Right lobe of liver (tissue), 6 donors: ENCODE results near the gene PADI3. TPM values are rescaled to one million over a fixed set of nuclear protein-coding genes. Genes with fewer than 3 reads are reported as not detected.

Experiments
- ATAC-seq, 4 donors: fragments of 200-7000 bp; cut with Tn5 transposase; one replicate each; pipeline ENCODE4 v1.9.1; 2020; ENCODE audit warnings: mild to moderate bottlenecking in 4 of 4, moderate library complexity in 4 of 4
- DNase-seq, 3 donors: peaks; one replicate each; pipeline ENCODE4 v3.0.0-alpha.2; 2020
- H3K27ac ChIP-seq, 3 donors: fragments of 200-600 bp; one replicate each; pipeline ENCODE4 v1.8.0; 2022
- H3K27me3 ChIP-seq, 2 donors: fragments of 200-600 bp; one replicate each; pipeline ENCODE4 v1.8.0; 2022
- H3K36me3 ChIP-seq, 4 donors: fragments of 200-600 bp; sonication (generic) in 1 of 4; one replicate each; pipeline versions ENCODE4 v1.5.1 to v1.8.0; 2017 to 2022; ENCODE audit warnings: control low read depth in 1 of 4
- H3K4me1 ChIP-seq, 4 donors: fragments of 200-600 bp; sonication (generic) in 1 of 4; one replicate each; pipeline versions ENCODE4 v1.5.1 to v1.8.0; 2017 to 2022; ENCODE audit warnings: control low read depth in 1 of 4
- H3K4me3 ChIP-seq, 3 donors: fragments of 200-600 bp; one replicate each; pipeline ENCODE4 v1.8.0; 2022
- H3K9me3 ChIP-seq, 4 donors: fragments of 200-600 bp; sonication (generic) in 1 of 4; one replicate each; pipeline versions ENCODE4 v1.5.1 to v1.8.0; 2017 to 2022; ENCODE audit warnings: control low read depth in 1 of 4
- CTCF ChIP-seq, 4 donors: fragments of 200-600 bp in 3 of 4; fragments of 450-650 bp in 1 of 4; IDR thresholded peaks; one replicate each; pipeline versions ENCODE4 v1.5.1 to v1.8.0; 2016 to 2022; ENCODE audit warnings: antibody characterized with exemption in 4 of 4, mild to moderate bottlenecking in 2 of 4
- POLR2A ChIP-seq: fragments of 450-650 bp; IDR thresholded peaks from one replicate; pipeline ENCODE4 v1.6.1; 2017; ENCODE audit warnings: antibody characterized with exemption, mild to moderate bottlenecking
- WGBS: methylation state at CpG from one replicate; pipeline ENCODE4 v1.1.6; 2018; ENCODE audit warnings: low coverage, low lambda C conversion rate; ENCODE audit not compliant: insufficient coverage; ENCODE audit errors: missing lambda C conversion rate; 5-methylcytosine and 5-hydroxymethylcytosine counted together
- intact Hi-C, 2 donors: fragments of 100-400 bp; cut with DNase I; formaldehyde crosslinking; loops; one replicate each; pipeline versions ENCODE4 v1.11.2 to v1.14.1; 2022
- total RNA-seq, 6 experiments: library from RNA; depleted of rRNA in 2 of 6; stranded (reverse); fragments of >200 nt in 2 of 6; fragmentation: NEBNext Ultra II Directional in 3 of 6; extraction: Animal tissue kit (Norgen Biotek cat#: 25700) in 3 of 6; gene quantifications; one replicate each; pipeline versions ENCODE4 v1.1.0 to v1.2.4, GENCODE V29; 2016 to 2023
- donor health status: DM: no; HTN: yes; CAD: no.
- donor health status: DM: no; HTN: no; CAD: no.
- donor health status: DM: no; HTN: no; CAD: no.
- donor health status: DM: no; HTN: yes; CAD: no.
- donor health status: DM: no; HTN: yes; CAD: no.

The PADI3 gene
- total RNA-seq, 6 experiments from 2014 or later: not detected

DNA sequence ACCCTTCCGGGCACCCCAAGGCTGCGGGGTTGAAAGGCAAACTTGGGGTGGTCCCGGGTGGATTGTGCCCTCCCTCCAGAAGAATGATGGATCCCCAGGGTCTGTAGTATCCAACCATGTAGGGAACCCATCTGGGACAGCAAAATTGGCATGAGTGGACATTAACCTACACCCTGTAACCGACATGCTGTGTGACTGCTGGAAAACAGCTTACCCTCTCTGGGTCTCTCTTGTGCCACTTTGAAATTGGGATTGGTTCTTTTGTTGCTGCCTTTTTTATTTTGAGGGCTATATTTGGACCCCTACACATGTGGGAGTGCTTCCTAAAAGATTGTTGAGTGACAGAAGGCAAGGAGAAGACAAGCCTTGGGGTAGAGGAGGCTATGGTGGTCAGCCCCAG lies 24.5 kb upstream of the PADI3 start:
- DNase-seq (no peak), ATAC-seq (no peak)
- H3K36me3 ChIP-seq: no peaks in the 10 kb centered on the region
- H3K4me3 ChIP-seq: no peak overlapping the region
- H3K27ac ChIP-seq: no peak overlapping the region
- intact Hi-C loops: no loop called here
- no peaks in the 10 kb centered on the region for H3K4me1 ChIP-seq
- H3K27me3 ChIP-seq: no peaks in the 10 kb centered on the region
- TF ChIP-seq CTCF (IDR thresholded peaks at IDR 0.05) (no peak), POLR2A (no peak)
- H3K9me3 ChIP-seq: no peaks in the 10 kb centered on the region
- WGBS: 56% methylated on average over 1 of the region's 4 CpGs

DNA sequence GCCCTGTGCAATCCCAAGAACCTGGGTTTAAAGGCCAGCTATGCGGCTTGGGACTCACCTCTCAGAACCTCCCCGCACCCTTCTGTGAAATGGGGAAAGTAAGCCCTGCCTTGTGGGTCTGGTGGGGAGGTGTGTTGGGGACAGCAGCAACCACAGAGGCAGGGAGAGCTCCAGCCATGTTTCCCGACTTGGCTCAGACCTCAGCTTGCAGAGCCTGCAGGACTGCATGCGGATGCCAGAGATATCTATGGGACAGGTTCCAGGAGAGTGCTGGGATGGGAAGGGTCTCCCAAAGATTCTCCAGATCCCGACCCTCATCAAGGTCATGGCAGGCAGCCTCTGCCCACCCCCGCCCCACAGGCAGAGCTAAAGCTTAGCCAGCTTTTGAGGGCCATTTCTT lies 23.8 kb upstream of the PADI3 start:
- WGBS: 62% methylated on average over 3 of the region's 6 CpGs
- Histone ChIP-seq H3K27ac (no peak overlapping the region), H3K4me3 (no peak overlapping the region), H3K9me3 (no peaks in the 10 kb centered on the region), H3K36me3 (no peaks in the 10 kb centered on the region), H3K4me1 (no peaks in the 10 kb centered on the region), H3K27me3 (no peaks in the 10 kb centered on the region)
- ATAC-seq (no peak), DNase-seq (no peak)
- TF ChIP-seq POLR2A (no peak), CTCF (IDR thresholded peaks at IDR 0.05) (no peak)
- intact Hi-C loops: loop anchor here in 1 of 2 donors (5.0 kb wide), 1 partner anchor 98 kb away; no protein-coding TSS in a partner anchor

- WGBS: 70% methylated on average over 6 of the region's 7 CpGs
- Histone ChIP-seq H3K4me1 (no peaks in the 10 kb centered on the region), H3K9me3 (no peaks in the 10 kb centered on the region), H3K27me3 (no peaks in the 10 kb centered on the region), H3K27ac (no peak overlapping the region), H3K36me3 (no peaks in the 10 kb centered on the region), H3K4me3 (no peak overlapping the region)
- intact Hi-C loops: loop anchor here in 1 of 2 donors (5.0 kb wide), 1 partner anchor 100 kb away; no protein-coding TSS in a partner anchor
- ATAC-seq: no peak
- DNase-seq: no peak
- TF ChIP-seq POLR2A: no peak
- TF ChIP-seq CTCF (IDR thresholded peaks at IDR 0.05): no peak
Observed at GRCh38 chr1:17227358-17227915, 21.5 kb upstream of the PADI3 start.

DNA sequence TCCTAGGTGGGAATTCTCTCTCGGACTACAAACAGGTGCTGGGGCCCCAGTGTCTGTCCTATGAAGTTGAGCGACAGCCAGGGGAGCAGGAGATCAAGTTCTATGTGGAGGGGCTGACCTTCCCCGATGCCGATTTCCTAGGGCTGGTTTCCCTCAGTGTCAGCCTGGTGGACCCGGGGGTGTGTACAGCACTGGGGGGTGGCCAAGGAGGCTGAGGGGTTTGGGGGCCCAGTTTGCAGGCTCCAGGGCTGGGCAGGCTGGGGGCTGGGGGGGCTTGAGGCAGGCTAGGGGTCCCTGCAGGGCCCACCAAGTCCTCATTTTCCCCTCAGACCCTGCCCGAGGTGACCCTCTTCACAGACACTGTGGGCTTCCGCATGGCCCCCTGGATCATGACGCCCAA lies 20.3 kb upstream of the PADI3 start:
- WGBS: 78% methylated on average over 3 of the region's 8 CpGs
- no peak for ATAC-seq
- no peaks in the 10 kb centered on the region for H3K27me3 ChIP-seq
- H3K36me3 ChIP-seq: no peaks in the 10 kb centered on the region
- H3K9me3 ChIP-seq: no peaks in the 10 kb centered on the region
- no peak overlapping the region for H3K27ac ChIP-seq
- intact Hi-C loops: loop anchor here in 1 of 2 donors (5.0 kb wide), 1 partner anchor 101 kb away; no protein-coding TSS in a partner anchor
- DNase-seq: no peak
- TF ChIP-seq CTCF (IDR thresholded peaks at IDR 0.05) (no peak), POLR2A (no peak)
- no peak overlapping the region for H3K4me3 ChIP-seq
- H3K4me1 ChIP-seq: no peaks in the 10 kb centered on the region
